G401.6 (cell line): ENCODE data around the gene DPF3.

Experiments
- FAIRE-seq: peaks from 2 replicates; lab custom pipeline; 2012; peaks lifted over from hg19 to GRCh38; lab: Jason Lieb, UNC

The DPF3 gene

GRCh38 chr14:72708708-72709475, 185.0 kb downstream of the DPF3 start:
- no peak for FAIRE-seq

GRCh38 chr14:72708222-72708621, 185.7 kb downstream of the DPF3 start:
- FAIRE-seq = no peak

- FAIRE-seq = no peak
Observed at GRCh38 chr14:72706485-72706884, 187.4 kb downstream of the DPF3 start.

- no peak for FAIRE-seq
Observed at GRCh38 chr14:72704502-72704901, 189.4 kb downstream of the DPF3 start.

GRCh38 chr14:72701605-72702004, 192.3 kb downstream of the DPF3 start:
- FAIRE-seq = no peak

- FAIRE-seq = no peak
Observed at GRCh38 chr14:72701237-72701565, 192.7 kb downstream of the DPF3 start.

- no peak for FAIRE-seq
Observed at GRCh38 chr14:72700338-72701236, 193.3 kb downstream of the DPF3 start.

- FAIRE-seq = no peak
Observed at GRCh38 chr14:72699852-72700257, 194.0 kb downstream of the DPF3 start.

- FAIRE-seq = no peak
Observed at GRCh38 chr14:72699443-72699842, 194.5 kb downstream of the DPF3 start.

GRCh38 chr14:72692696-72693095, 201.2 kb downstream of the DPF3 start:
- no peak for FAIRE-seq

GRCh38 chr14:72690324-72690723, 203.6 kb downstream of the DPF3 start:
- FAIRE-seq = no peak

- FAIRE-seq = no peak
Observed at GRCh38 chr14:72688990-72689671, 204.8 kb downstream of the DPF3 start.

GRCh38 chr14:72686832-72687231, 207.1 kb downstream of the DPF3 start:
- FAIRE-seq = no peak

- FAIRE-seq = no peak
Observed at GRCh38 chr14:72686101-72686500, 207.8 kb downstream of the DPF3 start.

- no peak for FAIRE-seq
Observed at GRCh38 chr14:72685456-72685855, 208.4 kb downstream of the DPF3 start.

GRCh38 chr14:72683787-72684186, 210.1 kb downstream of the DPF3 start:
- no peak for FAIRE-seq

- no peak for FAIRE-seq
Observed at GRCh38 chr14:72682188-72682587, 211.7 kb downstream of the DPF3 start.

- no peak for FAIRE-seq
Observed at GRCh38 chr14:72680853-72681640, 212.9 kb downstream of the DPF3 start.

GRCh38 chr14:72679536-72680151, 214.3 kb downstream of the DPF3 start:
- FAIRE-seq = no peak

GRCh38 chr14:72679141-72679535, 214.8 kb downstream of the DPF3 start:
- no peak for FAIRE-seq

- no peak for FAIRE-seq
Observed at GRCh38 chr14:72678356-72678755, 215.5 kb downstream of the DPF3 start.

GRCh38 chr14:72677664-72678063, 216.2 kb downstream of the DPF3 start:
- no peak for FAIRE-seq
